Measurements from ENCODE around the gene SNRK. TPM values are rescaled to one million over a fixed set of nuclear protein-coding genes. Genes with fewer than 3 reads are reported as not detected.

SNRK gene
- total RNA-seq, 1 donor from 2014 or later, result 58.6 TPM

DNA sequence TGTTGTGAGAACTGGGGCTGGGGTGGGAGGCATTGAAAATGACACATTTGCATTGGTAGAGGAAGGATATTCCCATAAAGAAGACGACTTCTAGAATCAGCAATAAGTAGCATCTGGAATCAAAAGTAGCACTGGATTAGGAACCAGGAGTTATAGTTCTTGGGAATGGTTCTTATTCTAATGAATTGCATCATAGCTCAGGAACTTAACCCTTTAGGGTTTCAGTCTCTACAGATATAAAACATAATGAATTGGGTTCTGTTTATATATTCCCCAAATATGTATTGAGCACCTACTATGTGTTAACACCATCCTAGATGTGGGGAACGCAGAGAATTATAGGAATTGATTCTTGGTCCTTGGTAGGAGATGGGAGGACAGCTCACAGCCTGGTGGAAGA, 16.3 kb upstream of the SNRK start:
- no peak for DNase-seq

DNA sequence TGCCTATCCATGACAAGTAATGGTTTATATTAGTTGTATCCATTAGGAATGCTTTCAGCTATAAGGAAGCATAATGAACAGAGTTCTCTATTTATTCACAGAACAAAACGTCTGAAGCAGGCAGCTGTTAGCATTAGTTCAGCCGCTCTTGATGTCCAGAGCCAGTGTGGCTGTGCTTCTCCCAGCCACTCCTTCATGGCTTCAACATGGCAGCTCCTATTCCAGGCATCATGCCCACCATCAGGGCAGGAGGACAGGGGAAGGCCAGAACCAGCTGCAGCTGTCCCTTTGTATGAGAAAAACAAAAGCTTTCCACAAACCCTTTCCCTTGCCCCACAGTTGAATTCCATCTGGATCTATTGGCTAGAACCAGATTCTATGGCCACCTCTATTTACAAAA, 12.9 kb upstream of the SNRK start:
- DNase-seq, result no peak

DNA sequence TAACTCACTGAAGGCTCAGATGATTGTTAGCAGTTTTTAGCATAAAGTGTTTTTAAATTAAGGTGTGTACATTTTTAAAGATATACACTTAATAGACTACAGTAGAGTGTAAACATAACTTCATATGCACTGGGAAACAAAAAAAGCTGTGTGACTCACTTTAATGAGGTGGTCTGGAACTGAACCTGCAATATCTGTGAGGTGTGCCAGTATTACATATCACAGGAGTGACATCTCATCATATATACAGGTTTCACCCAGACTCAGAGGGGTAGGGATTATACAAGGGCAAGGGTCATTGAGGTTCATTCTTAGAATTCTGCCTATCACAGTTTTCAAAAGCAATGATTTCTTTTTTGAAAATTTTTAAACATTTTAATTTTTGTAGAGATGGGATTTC, 7.3 kb upstream of the SNRK start:
- no peak for DNase-seq

DNA sequence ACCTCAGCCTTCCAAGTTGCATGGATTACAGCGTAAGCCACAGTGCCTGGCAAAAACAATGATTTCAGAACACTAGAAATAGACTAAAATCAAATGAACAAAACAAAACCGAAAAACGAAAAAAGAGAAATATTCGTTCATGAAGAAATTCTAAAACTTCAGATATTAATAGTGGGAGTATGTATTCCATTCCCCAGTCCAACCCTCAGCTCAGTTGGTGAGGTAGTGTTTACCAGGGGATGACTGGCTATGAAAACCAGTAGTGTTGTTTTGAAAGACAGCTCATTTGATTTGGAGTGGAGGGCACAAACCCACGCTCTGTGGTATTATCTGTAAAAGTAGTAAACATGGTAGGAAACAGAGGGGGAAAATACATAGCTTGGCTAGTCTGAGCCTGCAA, 6.8 kb upstream of the SNRK start:
- no peak for DNase-seq

DNA sequence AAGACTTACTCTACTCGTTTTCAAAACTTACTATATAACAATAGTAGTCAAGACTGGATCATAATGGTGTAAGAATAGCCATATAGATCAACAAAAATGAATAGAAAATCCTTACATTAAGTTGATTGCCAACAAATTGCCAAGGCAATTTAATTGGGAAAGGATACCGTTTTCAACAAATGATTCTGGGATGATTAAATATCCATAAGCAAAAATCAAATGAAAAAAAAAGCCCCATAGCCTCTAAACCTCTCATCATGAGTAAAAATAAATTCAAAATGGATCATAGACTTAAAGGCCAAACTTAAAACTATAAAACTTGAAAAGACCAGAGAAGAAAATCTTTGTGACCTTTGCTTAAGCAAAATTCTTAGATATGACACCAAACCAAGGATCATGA, 5.3 kb upstream of the SNRK start:
- DNase-seq, result no peak

DNA sequence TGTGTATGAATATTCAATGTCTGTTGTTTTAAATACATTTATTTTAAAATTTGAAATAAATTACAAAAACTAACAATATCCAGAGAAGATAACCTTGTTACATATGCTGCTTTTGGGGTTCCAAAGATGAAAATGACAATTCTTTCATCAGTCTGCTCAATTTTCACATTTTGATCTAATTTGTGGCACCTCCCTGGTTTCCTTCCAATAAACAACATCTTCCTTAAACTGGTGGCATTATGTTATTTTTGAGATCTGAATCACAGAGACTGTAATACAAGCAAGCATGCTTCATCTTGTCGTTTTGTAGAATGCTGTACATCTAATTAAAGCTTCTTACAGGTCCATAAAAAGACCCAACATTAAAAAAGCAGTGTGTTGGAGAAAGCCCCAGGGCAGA, 2.2 kb upstream of the SNRK start:
- no peak for DNase-seq

DNA sequence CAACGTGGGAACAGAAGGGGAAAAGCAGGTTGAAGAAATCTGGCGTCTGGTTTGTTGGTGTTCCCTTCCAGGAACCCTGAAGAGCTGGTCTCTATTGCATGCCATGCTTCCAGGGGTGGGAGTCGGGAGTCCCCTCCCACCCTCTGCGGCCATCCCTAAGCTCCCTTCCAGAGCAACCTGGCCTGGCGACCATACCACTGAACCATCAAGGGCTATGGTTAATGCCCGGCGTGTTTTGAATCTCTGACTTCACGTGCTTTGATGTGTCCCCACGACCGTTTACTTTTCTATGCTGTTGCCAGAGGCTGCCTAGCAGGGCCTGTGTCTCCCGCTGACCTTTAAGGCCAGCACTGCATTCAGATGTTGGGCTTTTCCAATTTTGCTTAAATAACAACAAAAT, 696 bp upstream of the SNRK start:
- no peak for DNase-seq

DNA sequence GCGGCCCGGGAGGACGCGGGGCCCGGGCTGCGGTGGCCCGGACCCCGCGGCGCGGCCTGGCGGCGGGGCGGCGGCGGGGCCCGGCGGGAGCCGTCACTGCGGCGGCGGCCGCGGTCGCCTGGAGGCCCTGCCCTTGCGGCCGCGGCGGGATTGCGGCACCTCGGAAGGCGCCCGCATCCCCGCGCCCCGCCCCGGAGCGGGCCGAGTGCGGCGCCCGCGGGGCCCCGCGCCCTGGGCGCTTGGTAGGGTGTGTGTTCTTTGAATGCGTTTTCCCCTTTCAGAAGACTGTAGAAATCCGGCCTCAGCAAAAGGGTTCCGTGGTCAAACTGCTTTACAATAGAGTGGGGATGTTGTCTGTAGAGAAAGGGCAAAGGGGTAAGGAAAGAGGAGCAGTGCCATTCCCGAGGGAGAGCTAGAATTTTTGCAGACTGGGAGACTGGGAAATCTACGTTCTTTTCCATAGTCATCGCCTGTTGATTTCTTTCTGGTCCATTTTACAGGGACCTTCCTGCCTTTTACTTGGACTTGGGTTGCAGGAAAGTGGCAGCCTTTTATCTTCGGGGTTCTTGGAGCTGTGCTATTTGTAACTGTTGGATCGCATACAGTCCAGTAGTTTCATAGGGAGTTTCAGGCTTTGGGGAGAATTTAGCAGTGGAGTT, 630 bp downstream of the SNRK start:
- DNase-seq, result no peak

DNA sequence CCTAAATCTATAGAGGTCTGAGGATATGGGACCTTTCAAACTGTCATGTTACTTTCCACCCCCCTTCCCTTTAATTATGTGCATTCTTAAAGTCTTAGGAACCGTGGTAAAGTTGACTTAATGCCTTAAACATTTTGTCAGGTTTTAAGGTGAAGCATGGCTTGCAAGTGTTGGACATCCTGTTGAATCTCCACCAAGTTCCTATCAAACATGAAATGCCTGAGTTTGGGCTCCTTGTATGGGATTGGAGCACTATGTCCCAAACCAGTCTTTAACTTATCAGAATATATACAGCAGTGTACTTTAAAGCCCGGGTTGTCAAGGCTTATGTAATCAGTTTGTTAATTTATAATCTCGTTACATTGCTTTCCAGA, 1.1 kb downstream of the SNRK start:
- no peak for DNase-seq

DNA sequence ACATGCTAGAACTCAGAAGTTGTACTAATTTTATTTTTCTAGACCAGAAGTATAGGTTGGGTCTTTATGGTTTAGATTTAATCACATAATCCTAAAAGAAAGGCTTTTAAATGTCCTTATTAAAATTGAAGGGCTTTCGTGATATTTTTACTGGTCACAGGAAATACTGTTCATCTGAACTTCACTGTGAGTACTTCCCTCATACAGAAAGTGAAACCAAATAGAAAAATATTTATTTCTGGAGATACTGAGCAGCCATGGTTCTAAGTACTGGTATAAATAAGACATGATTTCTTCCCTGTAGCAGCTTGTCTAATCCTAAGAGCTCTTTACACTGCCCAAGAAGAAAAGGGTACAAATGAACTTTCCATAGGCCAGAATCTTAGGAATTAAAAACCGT, 2.0 kb downstream of the SNRK start:
- DNase-seq, result peak; percentile 27

DNA sequence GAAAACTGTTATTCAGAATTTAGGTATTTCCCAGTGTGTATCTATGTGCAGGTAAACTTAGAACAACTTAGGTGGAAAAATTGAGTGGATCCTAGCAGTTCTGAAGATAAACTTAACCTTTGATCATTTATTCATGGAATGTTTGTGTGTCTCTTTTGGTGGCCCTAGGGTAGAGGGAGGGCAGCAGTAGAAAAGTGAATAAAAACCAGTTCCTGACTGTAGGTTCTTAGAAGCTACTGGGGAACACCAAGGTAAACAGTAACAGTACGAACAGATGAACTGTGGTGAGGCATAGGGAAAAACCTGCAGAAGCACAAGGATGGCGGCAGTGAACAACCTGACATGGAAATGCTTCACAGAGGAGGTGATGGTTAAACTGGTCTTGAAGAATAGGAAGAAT, 2.5 kb downstream of the SNRK start:
- no peak for DNase-seq

DNA sequence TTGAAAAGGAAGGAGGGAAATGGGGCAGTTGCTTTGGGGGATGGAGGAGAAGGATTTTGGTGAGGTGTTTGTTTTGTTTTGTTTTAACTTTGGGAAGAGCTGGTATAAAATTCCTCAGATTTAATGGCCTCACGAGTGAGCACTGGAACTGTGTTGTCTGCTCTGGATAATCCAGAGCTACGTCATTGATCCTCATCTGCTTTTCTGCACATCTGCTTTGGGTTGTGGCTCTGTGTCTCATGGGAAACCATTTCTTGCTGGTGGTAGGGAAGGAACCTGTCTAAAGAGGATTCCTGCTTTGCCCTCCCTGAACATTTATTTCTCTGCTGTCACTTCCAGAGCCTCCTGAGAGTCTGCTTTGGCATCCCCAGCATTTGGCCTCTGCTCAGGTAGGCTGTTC, 3.1 kb downstream of the SNRK start:
- peak; percentile 32 for DNase-seq

DNA sequence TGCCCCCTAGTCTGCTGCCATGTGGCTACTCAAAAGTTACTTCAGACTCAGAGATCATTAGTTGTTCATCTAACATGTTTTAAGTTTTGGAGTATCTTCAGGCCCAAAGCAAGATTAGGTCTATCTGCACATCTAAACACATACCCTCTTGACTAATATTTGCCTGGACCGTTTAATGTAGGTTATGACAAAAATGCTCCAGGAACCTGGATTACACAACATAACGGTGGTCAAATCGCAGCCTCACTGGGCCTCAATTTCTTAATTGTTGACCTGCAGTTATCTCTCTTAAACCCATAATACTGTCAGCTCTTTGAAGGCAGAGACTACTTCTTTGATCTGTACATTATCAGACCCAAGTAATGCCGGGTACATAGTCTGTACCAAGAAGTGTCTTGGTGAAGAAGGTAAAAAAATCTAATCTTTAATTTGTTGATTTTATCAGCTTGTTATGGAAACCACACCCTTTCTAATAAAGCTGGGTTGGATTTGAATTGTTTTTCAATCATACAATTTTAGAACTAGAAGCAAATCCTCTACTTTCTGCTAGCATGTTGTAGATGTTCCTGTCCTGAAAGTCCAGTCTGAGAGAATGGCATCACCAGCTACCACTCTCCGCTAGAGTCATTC, 3.6 kb downstream of the SNRK start:
- DNase-seq, result no peak

DNA sequence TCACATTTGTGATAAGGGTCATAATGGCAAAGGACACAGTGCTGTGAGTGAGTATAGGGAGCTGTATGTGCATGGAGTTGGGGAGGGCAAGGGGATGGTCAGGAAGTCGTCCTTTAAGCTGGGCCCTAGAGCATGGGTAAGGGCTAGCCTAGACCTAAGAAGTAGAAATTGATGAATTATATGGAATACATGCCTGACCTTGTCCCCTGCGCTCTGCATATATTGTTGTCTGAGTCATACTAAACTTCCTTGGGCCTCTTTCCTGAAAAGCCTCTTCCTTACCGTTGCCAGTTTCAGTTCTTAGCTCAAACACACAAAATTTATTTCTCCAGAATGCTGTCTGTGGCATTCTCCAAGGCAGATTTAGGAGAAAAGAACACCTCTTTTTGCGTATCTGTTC, 4.6 kb downstream of the SNRK start:
- no peak for DNase-seq

DNA sequence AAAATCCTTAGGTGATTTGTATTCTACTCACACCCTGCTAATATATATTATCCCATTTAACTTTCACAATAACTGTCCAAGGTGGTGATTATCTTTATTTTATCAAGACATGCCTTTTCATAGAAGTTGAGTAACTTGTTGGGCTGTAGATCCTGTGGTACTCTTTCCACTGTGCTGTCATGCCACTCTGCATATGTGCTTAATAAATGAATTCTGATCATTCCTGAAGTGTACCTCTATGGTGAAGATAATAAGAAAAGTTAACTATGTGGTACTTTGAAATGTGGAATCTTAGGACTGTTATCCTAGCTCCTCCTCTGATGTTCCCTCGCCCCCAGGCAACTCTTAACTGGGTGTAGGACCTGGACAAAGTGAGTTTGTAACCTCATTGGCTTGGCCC, 5.2 kb downstream of the SNRK start:
- no peak for DNase-seq

DNA sequence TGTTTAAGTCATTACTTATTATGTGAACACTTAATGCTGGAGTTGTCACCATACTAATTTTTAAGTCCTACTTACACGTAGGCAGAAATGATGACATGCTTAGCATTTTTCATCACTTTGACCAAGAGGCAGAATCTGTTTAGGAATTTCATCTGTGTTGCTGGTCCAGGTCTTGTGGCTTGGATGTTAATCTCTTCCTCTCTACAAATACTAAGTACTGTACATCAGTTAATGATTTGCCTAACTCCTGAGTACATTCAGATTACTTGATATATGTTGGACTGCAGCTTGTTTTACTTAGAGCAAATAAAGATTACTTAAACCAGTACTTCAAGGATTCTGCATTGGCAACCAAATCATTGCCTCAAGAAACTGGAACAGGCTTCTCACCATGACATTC, 8.6 kb downstream of the SNRK start:
- DNase-seq, result no peak

DNA sequence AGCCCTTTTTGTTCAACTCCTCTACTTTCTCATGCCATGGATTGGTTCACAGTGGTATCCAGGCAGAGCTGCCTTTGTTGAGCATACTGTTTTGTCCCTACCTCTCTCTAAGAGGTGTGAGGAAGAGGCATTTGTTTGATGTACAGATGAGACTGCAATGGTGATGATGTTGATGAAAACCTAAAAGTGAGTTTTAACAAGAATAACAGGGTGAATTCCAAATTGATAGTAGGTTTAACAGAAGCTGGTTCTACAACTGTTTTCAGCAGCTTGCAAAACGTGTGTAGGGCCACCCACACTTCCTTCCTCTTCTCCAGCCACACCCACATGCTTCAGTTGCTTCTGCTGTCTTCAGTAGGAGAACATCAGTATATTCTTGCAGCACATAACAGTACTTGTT, 10.2 kb downstream of the SNRK start:
- DNase-seq, result peak; percentile 28

DNA sequence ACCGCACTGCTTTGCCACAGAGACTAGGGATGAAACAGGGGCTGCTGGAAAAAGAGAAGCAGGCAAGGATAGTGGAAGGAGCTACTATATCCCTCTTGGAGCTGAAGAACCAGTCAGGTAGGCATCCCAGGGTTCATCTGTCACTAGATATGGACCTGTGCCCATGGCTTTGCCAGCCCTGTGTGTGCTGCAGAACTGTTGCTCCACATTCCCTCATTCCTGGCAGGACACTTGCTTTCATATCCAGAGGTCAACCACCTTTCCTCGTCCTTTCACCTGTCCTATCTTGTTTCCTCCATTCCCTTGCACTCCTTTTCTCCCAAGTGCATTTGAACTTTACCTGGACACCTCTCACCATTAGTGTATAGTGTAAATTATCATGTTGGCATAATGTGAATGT, 12.0 kb downstream of the SNRK start:
- no peak for DNase-seq

DNA sequence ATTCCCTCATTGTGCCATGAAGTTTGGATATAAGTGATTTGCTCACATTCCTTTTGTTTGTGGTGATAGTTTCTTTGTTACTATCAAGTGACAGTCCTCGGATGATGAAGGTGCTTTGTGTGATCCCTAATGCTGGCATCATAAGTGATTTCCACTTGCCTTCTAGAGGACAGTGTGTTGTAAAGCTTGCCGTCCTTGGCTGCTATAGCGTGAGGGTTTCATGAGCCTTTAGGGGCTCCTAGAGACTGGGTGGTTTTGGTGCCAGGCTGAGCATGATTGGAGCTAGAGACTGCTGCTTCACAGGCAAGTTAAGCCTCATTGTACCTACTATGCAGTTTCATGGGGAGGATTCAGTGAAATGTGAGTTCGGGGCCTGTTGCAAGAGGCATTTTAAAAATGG, 12.4 kb downstream of the SNRK start:
- no peak for DNase-seq

DNA sequence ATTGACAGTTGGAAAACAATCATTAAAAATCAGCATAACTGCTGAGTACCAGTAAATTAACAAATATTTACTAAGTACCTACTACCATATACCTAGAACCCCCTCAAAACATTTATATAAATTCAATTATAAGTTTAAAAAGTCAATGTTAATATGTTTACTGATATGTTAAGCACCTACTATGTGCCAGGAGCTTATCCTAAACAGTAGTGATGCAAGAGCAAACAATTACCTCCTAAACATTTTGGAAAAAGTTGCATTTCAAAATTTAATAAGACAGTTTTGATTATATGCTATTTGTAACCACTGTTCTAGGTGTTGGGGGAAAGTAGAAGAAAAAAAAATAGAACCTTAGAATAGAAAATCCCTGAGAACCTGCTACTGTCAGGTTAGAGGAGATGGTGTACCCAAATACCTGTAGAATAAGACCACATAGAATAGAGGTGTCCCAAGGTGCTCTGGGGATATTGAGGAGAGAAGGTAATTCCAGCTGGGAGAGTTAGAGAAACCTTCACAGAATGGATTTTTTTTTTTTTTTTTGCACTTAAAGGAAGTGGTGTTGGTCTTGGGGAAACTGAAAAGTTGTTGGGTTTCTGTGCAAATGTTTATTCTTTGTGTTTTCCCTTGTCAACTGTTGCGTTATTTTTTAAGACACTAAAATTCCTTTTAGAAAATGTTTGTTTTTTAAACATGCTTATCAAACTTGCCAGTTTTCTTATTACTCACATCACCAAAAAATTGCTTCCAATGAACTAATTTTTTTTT, 16.0 kb downstream of the SNRK start:
- DNase-seq, result no peak

DNA sequence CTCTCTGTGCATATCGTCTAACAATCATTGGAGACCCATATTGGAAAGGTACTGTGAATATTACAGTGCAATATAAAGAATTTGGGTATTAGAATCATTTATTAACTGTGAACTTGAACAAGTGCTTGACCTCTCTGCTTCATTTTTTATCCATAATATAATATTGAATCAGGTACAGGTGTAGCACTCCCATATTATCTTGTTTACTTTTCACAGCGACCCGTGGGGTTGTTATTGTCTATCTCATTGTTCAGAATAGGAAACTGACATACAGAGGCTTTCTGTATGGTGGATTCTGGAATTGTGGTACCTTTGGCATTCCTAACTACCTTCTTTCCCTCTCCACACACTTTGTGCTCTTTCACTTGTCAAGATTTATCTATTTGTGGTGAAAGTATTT, 17.8 kb downstream of the SNRK start:
- no peak for DNase-seq

DNA sequence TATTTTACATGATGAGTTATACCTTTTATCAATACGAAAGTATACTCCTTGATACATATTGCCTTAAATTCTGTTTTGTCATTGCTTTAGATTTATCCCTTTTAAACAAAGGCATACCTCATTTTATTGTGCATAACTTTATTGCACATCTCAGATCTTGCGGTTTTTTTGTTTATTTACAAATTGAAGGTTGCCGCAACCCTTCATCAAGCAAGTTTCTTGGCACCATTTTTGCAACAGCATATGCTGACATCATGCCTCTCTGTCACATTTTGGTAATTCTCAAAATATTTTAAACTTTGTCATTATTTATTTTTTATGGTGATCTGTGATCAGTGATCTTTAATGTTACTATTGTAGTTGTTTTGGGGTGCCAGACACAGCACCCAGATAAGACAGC, 20.9 kb downstream of the SNRK start:
- DNase-seq, result no peak

DNA sequence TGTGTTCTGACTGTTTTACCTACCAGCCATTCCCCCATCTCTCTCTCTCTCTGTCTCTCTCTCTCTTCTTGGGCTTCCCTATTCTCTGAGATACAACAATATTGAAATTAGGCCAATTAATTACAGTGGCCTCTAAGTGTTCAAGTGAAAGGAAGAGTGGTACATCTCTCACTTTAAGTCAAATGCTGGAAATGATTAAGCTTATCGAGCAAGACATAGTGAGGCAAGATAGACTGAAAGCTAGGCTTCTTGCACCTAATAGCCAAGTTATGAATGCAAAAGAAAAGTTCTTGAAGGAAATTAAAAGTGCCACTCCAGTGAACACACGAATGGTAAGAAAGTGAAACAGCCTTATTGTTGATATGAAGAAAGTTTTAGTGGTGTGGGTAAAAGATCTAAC, 21.3 kb downstream of the SNRK start:
- no peak for DNase-seq
